Fibroblast of peridontal ligament (primary cell): Measurements from ENCODE around the gene B3GNT7.
"Not testable (repeated sequence)": the region's sequence is repeated elsewhere in the genome, so short reads cannot be mapped to it uniquely, and the experiment has no call there.

Experiments
- DNase-seq: peaks from one replicate; pipeline ENCODE4 v3.0.0-alpha.2; 2010; ENCODE audit errors: extremely low read depth

Gene B3GNT7

DNA sequence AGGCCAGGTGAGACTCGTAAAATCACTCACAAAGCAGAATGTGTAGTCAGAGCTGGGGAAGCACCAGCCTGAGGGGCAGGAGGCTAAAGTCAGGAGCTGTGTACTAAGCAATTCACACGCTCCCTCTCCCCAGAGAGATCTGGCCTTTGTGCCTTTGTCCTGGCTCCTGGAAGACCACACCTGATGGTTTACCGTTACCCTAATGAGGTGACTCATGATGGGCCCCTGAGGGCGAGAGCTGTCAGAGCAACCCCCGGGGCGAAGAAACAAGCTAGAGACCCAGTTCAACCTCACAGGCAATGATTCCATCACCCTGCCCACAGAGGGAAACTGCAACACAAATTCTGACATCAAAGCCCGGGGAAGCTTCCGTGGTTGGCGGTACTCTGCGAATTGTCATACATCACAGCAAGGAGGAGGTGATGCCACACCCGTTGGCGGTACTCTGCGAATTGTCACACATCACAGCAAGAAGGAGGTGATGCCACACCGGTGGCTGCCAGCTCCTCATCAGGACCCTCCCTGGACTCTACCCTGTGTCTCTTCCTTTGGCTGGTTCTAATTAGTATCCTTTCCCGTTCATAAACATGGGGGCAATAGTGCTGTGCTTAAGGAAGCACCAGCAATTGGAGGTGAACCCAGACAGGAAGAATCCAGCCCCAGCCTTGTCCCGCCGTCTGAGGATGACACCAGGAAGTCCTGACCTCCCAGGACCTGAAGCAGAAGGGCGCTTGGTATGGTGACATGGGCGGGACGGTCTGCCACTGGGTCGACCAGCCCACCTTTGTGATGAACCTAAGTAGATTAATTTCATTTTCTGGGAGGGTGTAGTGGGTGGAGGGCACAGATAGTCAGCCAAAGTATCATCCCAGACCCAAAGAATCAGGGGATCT is 30.5 kb downstream of the B3GNT7 start:
- DNase-seq = no peak

DNA sequence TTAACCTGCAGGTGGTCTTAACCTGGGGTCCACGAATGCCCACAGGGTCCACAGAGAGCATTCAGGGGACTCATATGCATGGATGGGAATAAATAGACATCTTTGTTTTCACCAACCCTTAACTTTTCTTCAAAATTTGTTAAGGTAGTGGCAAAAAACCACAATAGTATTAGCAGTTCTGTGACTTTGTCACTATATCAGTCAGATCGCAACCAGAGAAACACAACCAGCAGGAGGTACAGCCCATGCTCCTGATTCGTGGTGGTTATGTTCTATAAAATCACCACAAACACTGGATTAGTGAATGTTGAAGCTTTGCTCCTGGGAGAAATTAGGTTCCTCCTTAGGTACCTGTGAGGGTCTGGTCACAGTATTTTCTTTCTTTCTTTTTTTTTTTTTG is 31.6 kb downstream of the B3GNT7 start:
- no peak for DNase-seq

DNA sequence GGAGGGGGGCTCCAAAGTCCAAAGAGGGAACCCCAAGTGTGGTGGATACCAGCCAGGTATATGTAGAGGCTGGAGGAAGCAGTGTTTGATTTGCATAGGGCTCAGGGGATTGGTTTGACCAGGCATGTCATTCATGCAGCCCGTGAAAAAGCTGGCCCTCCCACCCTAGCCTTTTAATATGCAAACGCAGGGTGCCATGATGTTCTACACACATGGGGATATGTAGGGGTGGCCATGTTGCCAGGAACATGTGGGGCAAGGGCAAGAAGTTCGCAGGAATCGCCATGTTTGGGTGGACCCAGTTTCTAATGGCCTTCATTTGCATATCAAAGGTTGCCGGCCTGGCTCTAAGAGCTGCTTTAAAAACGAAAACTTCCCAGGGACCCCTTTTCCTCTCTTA is 33.6 kb downstream of the B3GNT7 start:
- DNase-seq = no peak

DNA sequence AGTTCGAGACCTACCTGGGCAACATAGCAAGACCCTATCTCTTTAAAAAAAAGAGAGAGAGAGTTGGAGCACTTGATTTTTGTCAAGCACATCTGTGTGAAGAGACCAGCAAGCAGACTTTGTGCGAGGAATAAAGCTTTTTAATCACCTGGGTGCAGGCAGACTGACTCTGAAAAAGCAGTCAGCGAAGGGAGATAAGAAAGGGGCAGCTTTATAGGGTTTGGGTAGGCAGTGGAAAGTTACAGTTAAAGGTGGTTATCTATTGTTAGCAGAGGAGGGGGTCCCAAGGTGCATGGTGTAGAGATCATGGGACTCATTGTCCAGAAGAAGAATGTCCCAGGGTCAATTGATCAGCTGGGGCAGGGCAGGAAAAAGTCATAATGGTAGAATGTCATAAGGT is 34.4 kb downstream of the B3GNT7 start:
- DNase-seq = no peak

DNA sequence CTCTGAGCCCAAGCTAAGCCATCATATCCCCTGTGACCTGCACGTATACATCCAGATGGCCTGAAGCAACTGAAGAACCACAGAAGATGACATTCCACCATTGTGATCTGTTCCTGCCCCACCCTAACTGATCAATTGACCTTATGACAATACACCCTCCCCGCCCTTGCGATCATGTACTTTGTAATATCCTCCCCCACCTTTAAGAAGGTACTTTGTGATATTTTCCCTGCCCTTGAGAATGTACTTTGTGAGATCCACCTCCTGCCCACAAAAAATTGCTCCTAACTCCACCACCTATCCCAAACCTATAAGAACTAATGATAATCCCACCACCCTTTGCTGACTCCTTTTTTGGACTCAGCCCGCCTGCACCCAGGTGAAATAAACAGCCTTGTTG is 34.9 kb downstream of the B3GNT7 start:
- not testable (repeated sequence) for DNase-seq

DNA sequence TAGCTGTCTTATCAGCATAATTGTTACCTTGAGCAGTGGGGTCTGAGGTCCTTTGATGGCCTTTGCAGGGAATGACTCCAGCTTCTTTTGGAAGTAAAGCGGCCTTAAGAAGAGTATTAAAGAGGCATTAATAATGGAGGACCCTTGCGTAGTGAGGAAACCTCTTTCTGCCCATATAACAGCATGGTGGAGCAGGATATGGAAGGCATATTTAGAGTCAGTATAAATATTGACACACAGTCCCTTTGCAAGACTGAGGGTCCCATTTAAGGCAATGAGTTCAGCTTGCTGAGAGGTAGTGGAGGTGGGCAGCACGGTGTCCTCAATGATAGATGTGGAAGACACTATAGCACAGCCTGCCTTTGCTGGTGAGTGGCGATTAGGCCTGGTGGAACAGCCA is 36.1 kb downstream of the B3GNT7 start:
- DNase-seq = no peak

DNA sequence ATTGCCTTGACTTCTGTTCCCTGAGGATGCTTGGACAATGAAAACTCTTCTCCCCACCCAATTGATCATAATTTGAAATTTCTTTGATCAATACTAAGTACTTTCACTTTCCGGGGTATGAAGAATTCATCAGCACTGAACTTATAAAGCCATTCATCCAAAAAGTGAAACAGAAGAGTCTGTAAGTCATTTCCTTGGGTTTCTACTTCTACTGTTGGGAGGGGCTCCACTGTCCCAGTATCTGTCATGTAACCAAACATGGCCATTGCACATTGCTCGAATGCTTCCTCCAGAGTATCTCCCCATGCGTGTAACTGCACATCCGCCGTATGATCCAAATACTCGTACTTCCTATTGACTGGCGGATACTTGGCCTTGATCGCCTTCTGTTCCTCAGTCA is 38.5 kb downstream of the B3GNT7 start:
- no peak for DNase-seq

DNA sequence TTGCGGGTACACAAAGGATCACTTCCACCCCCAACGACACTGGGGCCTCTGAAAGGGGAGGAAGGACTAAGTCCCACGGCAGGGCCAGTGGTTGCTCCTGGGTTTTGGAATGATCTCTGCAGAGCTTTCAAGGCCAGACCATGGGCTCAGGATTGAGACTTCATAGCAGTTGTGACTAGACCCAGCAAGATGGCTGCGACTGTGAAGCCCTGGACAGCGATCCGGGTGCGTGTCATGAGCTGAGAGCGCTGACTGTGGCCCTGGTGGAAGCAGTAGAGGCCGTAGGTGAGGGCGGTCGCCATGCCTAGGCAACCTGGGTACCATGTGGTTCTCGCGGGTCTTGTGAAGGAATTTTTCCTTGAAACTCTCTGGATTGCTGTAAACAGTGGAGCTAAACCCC is 41.4 kb downstream of the B3GNT7 start:
- DNase-seq = no peak

DNA sequence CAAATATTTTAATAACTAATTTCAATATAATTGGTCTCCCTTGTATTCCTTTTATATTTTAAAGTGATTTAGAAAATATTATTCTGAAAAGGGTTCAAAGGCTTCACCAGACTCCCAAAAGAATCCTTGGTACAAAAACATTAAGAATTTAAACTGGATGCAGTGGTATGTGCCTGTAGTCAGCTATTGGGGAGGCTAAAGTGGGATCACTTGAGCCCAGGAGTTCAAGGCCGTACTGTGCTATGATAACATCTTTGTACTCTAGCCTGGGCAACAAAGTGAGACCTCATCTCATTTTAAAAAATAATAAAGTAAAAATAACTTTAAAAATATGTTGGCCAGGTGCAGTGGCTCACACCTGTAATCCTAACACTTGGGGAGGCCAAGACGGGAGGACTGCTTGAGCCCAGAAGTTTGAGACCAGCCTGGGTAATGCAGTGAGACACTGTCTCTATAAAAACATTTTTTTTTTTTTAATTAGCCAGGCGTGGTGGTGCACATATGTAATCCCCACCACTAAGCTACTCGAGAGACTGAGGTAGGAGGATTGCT is 54.1 kb downstream of the B3GNT7 start:
- DNase-seq = no peak

DNA sequence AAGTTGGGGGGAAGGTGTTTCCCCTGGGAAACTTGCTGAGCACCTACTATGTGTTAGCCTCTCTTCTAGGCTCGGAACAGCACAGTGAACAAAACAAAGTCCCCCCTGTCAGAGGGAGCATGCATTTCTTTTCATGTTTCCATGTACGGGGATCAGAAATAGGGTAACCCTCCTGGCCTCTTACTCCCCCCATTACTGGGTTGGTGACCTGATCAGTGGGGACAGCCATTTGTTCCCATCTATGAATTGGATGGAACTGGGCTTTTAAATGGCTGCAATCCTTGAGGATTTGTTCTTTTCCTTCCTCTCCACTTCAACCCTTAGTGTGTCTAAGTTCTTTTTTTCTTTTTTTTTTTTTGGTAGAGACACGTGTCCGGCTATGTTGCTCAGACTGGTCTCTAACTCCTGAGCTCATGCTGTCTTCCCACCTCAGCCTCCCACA is 55.1 kb downstream of the B3GNT7 start:
- no peak for DNase-seq
